ENCODE data around the gene CBL. TPM values are rescaled to one million over a fixed set of nuclear protein-coding genes. Genes with fewer than 3 reads are reported as not detected.
A peak's percentile ranks its signal among the peaks of the same experiment; 100 is the strongest.

The CBL gene
- total RNA-seq: 10 to 100 TPM in 3 of 4 donors, 1 to 10 TPM in 1; 9.9 to 14.2 (median 12.4) TPM

- WGBS, 2 donors: 0 to 2% methylated on average over 8 to 9 of the region's 88 CpGs
- peaks cover 16 to 48% (median 16%) of the 10 kb centered on the region in 3 donors for H3K4me1 ChIP-seq
- no peaks in the 10 kb centered on the region for H3K9me3 ChIP-seq
- peak within 1 kb of the TSS; percentile 95 to 99 (median 98) for H3K27ac ChIP-seq
- H3K27me3 ChIP-seq: no peaks in the 10 kb centered on the region
- H3K4me3 ChIP-seq: peak within 1 kb of the TSS; percentile 85 to 99 (median 96)
- H3K36me3 ChIP-seq: no peaks in the 10 kb centered on the region
- intact Hi-C loops (cut with DNase I): loop anchor here (5.0 to 10.0 kb wide), 2 partner anchors 89 to 116 kb away; no protein-coding TSS in a partner anchor
- peak in 1 of 4 donors; percentile 79 for TF ChIP-seq POLR2A (IDR thresholded peaks at IDR 0.05)
- peak; percentile 91 to 98 (median 93) for TF ChIP-seq CTCF (IDR thresholded peaks at IDR 0.05)
- peak; percentile 65 for DNase-seq
Observed at GRCh38 chr11:119205574-119206510, at the start of gene CBL. CBL (plus strand) TSS chr11:119206339; CDS start chr11:119206418, 79 bp downstream.

GRCh38 chr11:119156496-119156895 is 49.6 kb upstream of the CBL start:
- H3K27me3 ChIP-seq: no peaks in the 10 kb centered on the region
- no peak overlapping the region for H3K27ac ChIP-seq
- WGBS, 2 donors: 77 to 85% methylated on average over 4 to 7 of the region's 10 CpGs
- H3K4me3 ChIP-seq: no peak overlapping the region
- no peak for DNase-seq
- no peaks in the 10 kb centered on the region for H3K9me3 ChIP-seq
- intact Hi-C loops (cut with DNase I): no loop called here
- no peaks in the 10 kb centered on the region for H3K4me1 ChIP-seq
- TF ChIP-seq CTCF (IDR thresholded peaks at IDR 0.05) (no peak), POLR2A (IDR thresholded peaks at IDR 0.05) (no peak)
- no peaks in the 10 kb centered on the region for H3K36me3 ChIP-seq

- no peaks in the 10 kb centered on the region for H3K4me1 ChIP-seq
- WGBS, 2 donors: 47 to 58% methylated on average over 3 of the region's 3 CpGs
- no peaks in the 10 kb centered on the region for H3K36me3 ChIP-seq
- DNase-seq: no peak
- H3K27me3 ChIP-seq: no peaks in the 10 kb centered on the region
- no peaks in the 10 kb centered on the region for H3K9me3 ChIP-seq
- no peak for TF ChIP-seq CTCF (IDR thresholded peaks at IDR 0.05)
- TF ChIP-seq POLR2A (IDR thresholded peaks at IDR 0.05): no peak
- H3K4me3 ChIP-seq: no peak overlapping the region
- intact Hi-C loops (cut with DNase I): no loop called here
- no peak overlapping the region for H3K27ac ChIP-seq
Observed at GRCh38 chr11:119157063-119157462, 49.1 kb upstream of the CBL start.

- no peak for DNase-seq
- no peaks in the 10 kb centered on the region for H3K9me3 ChIP-seq
- intact Hi-C loops (cut with DNase I): no loop called here
- no peak for TF ChIP-seq CTCF (IDR thresholded peaks at IDR 0.05)
- TF ChIP-seq POLR2A (IDR thresholded peaks at IDR 0.05): no peak
- WGBS, 2 donors: 82 to 83% methylated on average over 4 to 8 of the region's 13 CpGs
- no peak overlapping the region for H3K27ac ChIP-seq
- H3K4me1 ChIP-seq: no peaks in the 10 kb centered on the region
- no peaks in the 10 kb centered on the region for H3K36me3 ChIP-seq
- no peaks in the 10 kb centered on the region for H3K27me3 ChIP-seq
- no peak overlapping the region for H3K4me3 ChIP-seq
Observed at GRCh38 chr11:119158467-119158866, 47.7 kb upstream of the CBL start.

GRCh38 chr11:119160151-119160550 is 46.0 kb upstream of the CBL start:
- WGBS, 2 donors: 81 to 94% methylated on average over 3 of the region's 9 CpGs
- no peaks in the 10 kb centered on the region for H3K9me3 ChIP-seq
- TF ChIP-seq CTCF (IDR thresholded peaks at IDR 0.05) (no peak), POLR2A (IDR thresholded peaks at IDR 0.05) (no peak)
- no peaks in the 10 kb centered on the region for H3K36me3 ChIP-seq
- intact Hi-C loops (cut with DNase I): no loop called here
- no peak overlapping the region for H3K4me3 ChIP-seq
- no peak overlapping the region for H3K27ac ChIP-seq
- no peaks in the 10 kb centered on the region for H3K27me3 ChIP-seq
- H3K4me1 ChIP-seq: no peaks in the 10 kb centered on the region
- no peak for DNase-seq
